ENCODE results near the gene INSC.

INSC gene

GRCh38 chr11:15145615-15146014, 30.9 kb downstream of the INSC start:
- Histone ChIP-seq H3K9me2 (ENCODE audit: low read depth, low read length) (no peaks in the 10 kb centered on the region), H3F3A (ENCODE audit: insufficient read depth, low read length) (no peaks in the 10 kb centered on the region), H3K9me3 (ENCODE audit: low read length) (no peaks in the 10 kb centered on the region), H3K9ac (ENCODE audit: low read length) (no peak overlapping the region), H3K4me3 (ENCODE audit: low read depth, low read length, poor library complexity, severe bottlenecking) (no peak overlapping the region), H2AFZ (ENCODE audit: low read length) (no peak overlapping the region), H4K20me1 (ENCODE audit: insufficient read depth, low read length) (no peaks in the 10 kb centered on the region), H3K27ac (ENCODE audit: low read depth, low read length, poor library complexity, severe bottlenecking) (no peak overlapping the region), H3K36me3 (ENCODE audit: insufficient read depth, low read length) (no peaks in the 10 kb centered on the region), H3K4me1 (ENCODE audit: insufficient read depth, low read length, severe bottlenecking) (no peaks in the 10 kb centered on the region), H3K4me2 (ENCODE audit: low read length) (no peak overlapping the region), H3K79me2 (ENCODE audit: insufficient read depth, low read length) (no peaks in the 10 kb centered on the region), H3K27me3 (ENCODE audit: insufficient read depth, low read length) (0 out of 2 replicates have a peak, but pooled peaks cover 4% of the 10 kb centered on the region)
- TF ChIP-seq CTCF (IDR thresholded peaks at IDR 0.05; ENCODE audit: low read length) (no peak), EZH2 (IDR thresholded peaks at IDR 0.05; ENCODE audit: borderline replicate concordance, low read length) (no peak)

DNA sequence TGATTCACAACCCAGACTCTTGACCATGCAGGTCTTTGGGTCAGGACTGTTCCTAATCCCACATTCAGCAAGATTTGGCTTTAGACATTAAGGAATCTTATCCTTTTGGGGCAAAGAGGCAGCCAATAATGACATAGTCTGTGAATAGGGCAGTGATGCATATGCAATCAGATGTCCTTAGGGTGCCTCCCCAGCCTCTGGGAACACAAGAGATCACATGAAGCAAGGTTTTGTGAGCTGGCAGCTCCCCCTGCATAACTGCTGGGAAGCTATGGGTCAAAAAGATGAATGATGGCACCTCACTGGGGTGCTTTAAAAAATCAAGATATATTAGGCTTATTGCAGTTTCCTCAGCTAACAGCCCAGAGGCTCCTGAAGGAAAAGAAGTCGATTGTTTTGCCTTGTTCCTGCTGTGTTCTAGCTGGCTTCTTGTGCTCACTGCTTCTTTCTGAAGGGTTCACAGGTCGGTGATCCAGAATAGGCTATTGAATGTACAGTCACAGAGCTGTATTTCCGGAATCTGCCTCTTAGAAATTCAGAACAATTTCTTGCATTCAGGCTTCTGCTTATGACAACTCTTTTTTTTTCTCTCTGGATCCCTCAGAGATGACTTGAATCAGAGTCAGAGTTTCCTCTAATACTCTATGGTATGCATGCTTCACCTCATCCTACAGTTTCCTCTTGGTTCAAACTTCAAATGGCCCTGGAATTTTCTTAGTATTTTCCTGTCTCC, 31.7 kb downstream of the INSC start:
- H3K27me3 ChIP-seq (ENCODE audit: insufficient read depth, low read length) = 0 out of 2 replicates have a peak, but pooled peaks cover 4% of the 10 kb centered on the region
- no peaks in the 10 kb centered on the region for H3K9me2 ChIP-seq (ENCODE audit: low read depth, low read length)
- TF ChIP-seq CTCF (IDR thresholded peaks at IDR 0.05; ENCODE audit: low read length) (no peak), EZH2 (IDR thresholded peaks at IDR 0.05; ENCODE audit: borderline replicate concordance, low read length) (no peak)
- no peaks in the 10 kb centered on the region for H3K9me3 ChIP-seq (ENCODE audit: low read length)
- no peak overlapping the region for H2AFZ ChIP-seq (ENCODE audit: low read length)
- no peak overlapping the region for H3K4me3 ChIP-seq (ENCODE audit: low read depth, low read length, poor library complexity, severe bottlenecking)
- H3K27ac ChIP-seq (ENCODE audit: low read depth, low read length, poor library complexity, severe bottlenecking) = no peak overlapping the region
- no peaks in the 10 kb centered on the region for H3K4me1 ChIP-seq (ENCODE audit: insufficient read depth, low read length, severe bottlenecking)
- no peaks in the 10 kb centered on the region for H4K20me1 ChIP-seq (ENCODE audit: insufficient read depth, low read length)
- H3K79me2 ChIP-seq (ENCODE audit: insufficient read depth, low read length) = no peaks in the 10 kb centered on the region
- no peaks in the 10 kb centered on the region for H3F3A ChIP-seq (ENCODE audit: insufficient read depth, low read length)
- H3K4me2 ChIP-seq (ENCODE audit: low read length) = no peak overlapping the region
- H3K9ac ChIP-seq (ENCODE audit: low read length) = no peak overlapping the region
- H3K36me3 ChIP-seq (ENCODE audit: insufficient read depth, low read length) = no peaks in the 10 kb centered on the region

GRCh38 chr11:15148169-15148568, 33.4 kb downstream of the INSC start:
- Histone ChIP-seq H3K79me2 (ENCODE audit: insufficient read depth, low read length) (no peaks in the 10 kb centered on the region), H4K20me1 (ENCODE audit: insufficient read depth, low read length) (no peaks in the 10 kb centered on the region), H3K4me2 (ENCODE audit: low read length) (no peak overlapping the region), H3K27me3 (ENCODE audit: insufficient read depth, low read length) (0 out of 2 replicates have a peak, but pooled peaks cover 4% of the 10 kb centered on the region), H3K4me1 (ENCODE audit: insufficient read depth, low read length, severe bottlenecking) (no peaks in the 10 kb centered on the region), H2AFZ (ENCODE audit: low read length) (no peak overlapping the region), H3K9me3 (ENCODE audit: low read length) (no peaks in the 10 kb centered on the region), H3F3A (ENCODE audit: insufficient read depth, low read length) (no peaks in the 10 kb centered on the region), H3K9ac (ENCODE audit: low read length) (no peak overlapping the region), H3K27ac (ENCODE audit: low read depth, low read length, poor library complexity, severe bottlenecking) (no peak overlapping the region), H3K4me3 (ENCODE audit: low read depth, low read length, poor library complexity, severe bottlenecking) (no peak overlapping the region), H3K36me3 (ENCODE audit: insufficient read depth, low read length) (no peaks in the 10 kb centered on the region), H3K9me2 (ENCODE audit: low read depth, low read length) (no peaks in the 10 kb centered on the region)
- TF ChIP-seq EZH2 (IDR thresholded peaks at IDR 0.05; ENCODE audit: borderline replicate concordance, low read length) (no peak), CTCF (IDR thresholded peaks at IDR 0.05; ENCODE audit: low read length) (no peak)

Measured in OCI-LY1 (cell line).